Measurements from ENCODE around the gene HBQ1. TPM values are rescaled to one million over a fixed set of nuclear protein-coding genes. Genes with fewer than 3 reads are reported as not detected.
"Not testable (repeated sequence)": the region's sequence is repeated elsewhere in the genome, so short reads cannot be mapped to it uniquely, and the experiment has no call there.

Gene HBQ1
- total RNA-seq, 1 donor from 2014 or later = not detected

DNA sequence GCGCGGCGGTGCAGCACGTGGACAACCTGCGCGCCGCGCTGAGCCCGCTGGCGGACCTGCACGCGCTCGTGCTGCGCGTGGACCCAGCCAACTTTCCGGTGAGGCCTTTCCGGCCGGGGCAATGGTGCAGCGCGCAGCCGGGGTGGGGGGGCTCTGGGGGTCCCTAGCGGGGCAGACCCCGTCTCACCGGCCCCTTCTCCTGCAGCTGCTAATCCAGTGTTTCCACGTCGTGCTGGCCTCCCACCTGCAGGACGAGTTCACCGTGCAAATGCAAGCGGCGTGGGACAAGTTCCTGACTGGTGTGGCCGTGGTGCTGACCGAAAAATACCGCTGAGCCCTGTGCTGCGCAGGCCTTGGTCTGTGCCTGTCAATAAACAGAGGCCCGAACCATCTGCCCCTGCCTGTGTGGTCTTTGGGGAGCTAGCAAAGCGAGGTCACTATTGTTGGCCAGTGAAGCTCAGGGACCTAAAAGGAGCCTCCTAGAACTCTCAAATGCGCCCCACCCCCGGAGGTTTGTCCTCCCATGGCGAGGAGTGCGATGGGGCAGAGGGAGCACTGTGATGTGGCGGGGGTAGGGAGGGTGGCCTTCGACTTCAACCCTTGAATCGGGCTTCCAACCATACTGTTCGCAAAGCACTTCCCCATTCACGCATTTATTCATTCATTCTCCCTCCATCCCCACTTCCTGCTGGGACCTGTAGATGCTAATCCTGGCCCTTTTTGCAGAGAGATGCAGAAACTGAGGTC is 13.7 kb upstream of the HBQ1 start:
- Mint-ChIP-seq H3K27me3 (ENCODE audit: unreplicated experiment) (peaks cover 27% of the 10 kb centered on the region), H3K4me1 (ENCODE audit: unreplicated experiment) (no peaks in the 10 kb centered on the region), H3K4me3 (ENCODE audit: unreplicated experiment) (no peak overlapping the region), H3K9me3 (ENCODE audit: unreplicated experiment) (no peaks in the 10 kb centered on the region), H3K36me3 (ENCODE audit: low read depth, unreplicated experiment) (peaks cover 3% of the 10 kb centered on the region), H3K27ac (ENCODE audit: unreplicated experiment) (no peak overlapping the region)
- no peak for DNase-seq (ENCODE audit: low spot score)
- TF ChIP-seq CTCF (IDR thresholded peaks at IDR 0.05; ENCODE audit: unreplicated experiment) = no peak

GRCh38 chr16:167122-167690 is 13.1 kb upstream of the HBQ1 start:
- DNase-seq (ENCODE audit: low spot score) = no peak
- no peaks in the 10 kb centered on the region for H3K4me1 Mint-ChIP-seq (ENCODE audit: unreplicated experiment)
- H3K27ac Mint-ChIP-seq (ENCODE audit: unreplicated experiment) = no peak overlapping the region
- H3K36me3 Mint-ChIP-seq (ENCODE audit: low read depth, unreplicated experiment) = peaks cover 3% of the 10 kb centered on the region
- H3K9me3 Mint-ChIP-seq (ENCODE audit: unreplicated experiment) = no peaks in the 10 kb centered on the region
- no peak overlapping the region for H3K4me3 Mint-ChIP-seq (ENCODE audit: unreplicated experiment)
- no peak for TF ChIP-seq CTCF (IDR thresholded peaks at IDR 0.05; ENCODE audit: unreplicated experiment)
- H3K27me3 Mint-ChIP-seq (ENCODE audit: unreplicated experiment) = peaks cover 28% of the 10 kb centered on the region

DNA sequence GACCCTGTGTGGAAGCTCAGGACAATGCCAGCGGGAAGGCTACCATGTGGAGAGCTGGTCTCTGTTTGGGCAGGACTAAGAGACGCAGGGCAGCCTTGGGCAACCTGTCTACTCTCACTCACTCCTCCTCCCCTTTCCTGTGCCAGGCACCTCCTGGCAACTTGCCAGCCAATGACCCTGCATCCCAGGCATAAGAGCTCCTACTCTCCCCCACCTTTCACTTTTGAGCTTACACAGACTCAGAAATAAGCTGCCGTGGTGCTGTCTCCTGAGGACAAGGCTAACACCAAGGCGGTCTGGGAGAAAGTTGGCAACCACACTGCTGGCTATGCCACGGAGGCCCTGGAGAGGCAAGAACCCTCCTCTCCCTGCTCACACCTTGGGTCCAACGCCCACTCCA is 11.8 kb upstream of the HBQ1 start:
- H3K4me3 Mint-ChIP-seq (ENCODE audit: unreplicated experiment) = no peak overlapping the region
- no peak overlapping the region for H3K27ac Mint-ChIP-seq (ENCODE audit: unreplicated experiment)
- DNase-seq (ENCODE audit: low spot score) = no peak
- H3K36me3 Mint-ChIP-seq (ENCODE audit: low read depth, unreplicated experiment) = peaks cover 3% of the 10 kb centered on the region
- no peak for TF ChIP-seq CTCF (IDR thresholded peaks at IDR 0.05; ENCODE audit: unreplicated experiment)
- H3K27me3 Mint-ChIP-seq (ENCODE audit: unreplicated experiment) = peaks cover 28% of the 10 kb centered on the region
- no peaks in the 10 kb centered on the region for H3K9me3 Mint-ChIP-seq (ENCODE audit: unreplicated experiment)
- no peaks in the 10 kb centered on the region for H3K4me1 Mint-ChIP-seq (ENCODE audit: unreplicated experiment)

DNA sequence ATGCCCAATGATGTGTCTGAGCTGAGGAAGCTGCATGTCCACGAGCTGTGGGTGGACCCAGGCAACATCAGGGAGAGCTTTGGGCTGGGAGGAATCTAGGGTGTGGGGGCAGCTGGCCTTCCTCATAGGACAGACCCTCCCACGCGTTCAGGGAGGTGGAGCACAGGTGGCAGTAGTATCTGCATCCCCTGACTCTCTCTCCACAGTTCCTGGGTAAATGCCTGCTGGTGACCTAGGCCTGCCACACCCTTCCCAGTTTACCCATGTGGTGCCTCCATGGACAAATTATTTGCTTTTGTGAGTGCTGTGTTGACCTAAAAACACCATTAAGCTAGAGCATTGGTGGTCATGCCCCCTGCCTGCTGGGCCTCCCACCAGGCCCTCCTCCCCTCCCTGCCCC is 11.2 kb upstream of the HBQ1 start:
- Mint-ChIP-seq H3K4me3 (ENCODE audit: unreplicated experiment) (no peak overlapping the region), H3K9me3 (ENCODE audit: unreplicated experiment) (no peaks in the 10 kb centered on the region), H3K4me1 (ENCODE audit: unreplicated experiment) (no peaks in the 10 kb centered on the region), H3K27me3 (ENCODE audit: unreplicated experiment) (peaks cover 28% of the 10 kb centered on the region), H3K27ac (ENCODE audit: unreplicated experiment) (no peak overlapping the region), H3K36me3 (ENCODE audit: low read depth, unreplicated experiment) (peaks cover 3% of the 10 kb centered on the region)
- DNase-seq (ENCODE audit: low spot score) = no peak
- no peak for TF ChIP-seq CTCF (IDR thresholded peaks at IDR 0.05; ENCODE audit: unreplicated experiment)

- peak; percentile 33 for DNase-seq (ENCODE audit: low spot score)
- H3K4me3 Mint-ChIP-seq (ENCODE audit: unreplicated experiment); H3K27ac Mint-ChIP-seq (ENCODE audit: unreplicated experiment): not testable (repeated sequence)
Measured at GRCh38 chr16:170088-170507, 10.2 kb upstream of the HBQ1 start.

More at GRCh38 chr16:170088-170507, 10.2 kb upstream of the HBQ1 start:
- peaks cover 33% of the 10 kb centered on the region for H3K27me3 Mint-ChIP-seq (ENCODE audit: unreplicated experiment)
- not testable (repeated sequence) for H3K9me3 Mint-ChIP-seq (ENCODE audit: unreplicated experiment); H3K4me1 Mint-ChIP-seq (ENCODE audit: unreplicated experiment); H3K36me3 Mint-ChIP-seq (ENCODE audit: low read depth, unreplicated experiment)
